ENCODE data around the gene MAGI1.

DNA sequence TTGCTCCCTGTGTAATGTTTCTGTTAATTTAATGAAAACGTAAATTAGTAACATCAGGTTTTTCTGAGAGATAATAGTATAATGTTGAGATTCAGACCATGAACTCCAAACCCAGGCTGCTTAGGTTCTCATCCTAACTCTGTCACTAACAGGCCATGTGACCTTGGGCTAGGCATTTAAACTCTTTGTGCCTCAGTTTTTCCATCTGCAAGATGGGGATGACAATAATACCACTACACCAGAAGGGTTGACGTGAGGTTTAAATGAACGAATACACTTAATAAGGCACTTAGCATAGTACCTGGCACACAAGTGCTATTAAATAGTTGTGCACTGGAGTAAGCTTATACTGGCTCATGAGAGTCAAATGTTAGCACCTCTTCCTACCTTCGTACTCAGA lies 370.8 kb downstream of the MAGI1 start:
- no peak for TF ChIP-seq EP300 (IDR thresholded peaks at IDR 0.05; ENCODE audit: borderline replicate concordance in 1 of 2, low read depth in 1 of 2, low read length in 1 of 2)
- TF ChIP-seq EZH2phosphoT487 (IDR thresholded peaks at IDR 0.05; ENCODE audit: borderline replicate concordance, low read depth) = no peak
- TF ChIP-seq, protein P1, sequence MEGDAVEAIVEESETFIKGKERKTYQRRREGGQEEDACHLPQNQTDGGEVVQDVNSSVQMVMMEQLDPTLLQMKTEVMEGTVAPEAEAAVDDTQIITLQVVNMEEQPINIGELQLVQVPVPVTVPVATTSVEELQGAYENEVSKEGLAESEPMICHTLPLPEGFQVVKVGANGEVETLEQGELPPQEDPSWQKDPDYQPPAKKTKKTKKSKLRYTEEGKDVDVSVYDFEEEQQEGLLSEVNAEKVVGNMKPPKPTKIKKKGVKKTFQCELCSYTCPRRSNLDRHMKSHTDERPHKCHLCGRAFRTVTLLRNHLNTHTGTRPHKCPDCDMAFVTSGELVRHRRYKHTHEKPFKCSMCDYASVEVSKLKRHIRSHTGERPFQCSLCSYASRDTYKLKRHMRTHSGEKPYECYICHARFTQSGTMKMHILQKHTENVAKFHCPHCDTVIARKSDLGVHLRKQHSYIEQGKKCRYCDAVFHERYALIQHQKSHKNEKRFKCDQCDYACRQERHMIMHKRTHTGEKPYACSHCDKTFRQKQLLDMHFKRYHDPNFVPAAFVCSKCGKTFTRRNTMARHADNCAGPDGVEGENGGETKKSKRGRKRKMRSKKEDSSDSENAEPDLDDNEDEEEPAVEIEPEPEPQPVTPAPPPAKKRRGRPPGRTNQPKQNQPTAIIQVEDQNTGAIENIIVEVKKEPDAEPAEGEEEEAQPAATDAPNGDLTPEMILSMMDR (IDR thresholded peaks at IDR 0.05) = no peak
- TF ChIP-seq GABPA (IDR thresholded peaks at IDR 0.05; ENCODE audit: low read depth) = no peak
- no peak for TF ChIP-seq RFX5 (IDR thresholded peaks at IDR 0.05; ENCODE audit: low read length)
- TF ChIP-seq FOXJ3 (CRISPR knock-in tag; IDR thresholded peaks at IDR 0.05) = no peak
- TF ChIP-seq, protein P2, sequence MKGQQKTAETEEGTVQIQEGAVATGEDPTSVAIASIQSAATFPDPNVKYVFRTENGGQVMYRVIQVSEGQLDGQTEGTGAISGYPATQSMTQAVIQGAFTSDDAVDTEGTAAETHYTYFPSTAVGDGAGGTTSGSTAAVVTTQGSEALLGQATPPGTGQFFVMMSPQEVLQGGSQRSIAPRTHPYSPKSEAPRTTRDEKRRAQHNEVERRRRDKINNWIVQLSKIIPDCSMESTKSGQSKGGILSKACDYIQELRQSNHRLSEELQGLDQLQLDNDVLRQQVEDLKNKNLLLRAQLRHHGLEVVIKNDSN (IDR thresholded peaks at IDR 0.05; ENCODE audit: borderline replicate concordance, low read depth) = no peak
- TF ChIP-seq, protein P3, sequence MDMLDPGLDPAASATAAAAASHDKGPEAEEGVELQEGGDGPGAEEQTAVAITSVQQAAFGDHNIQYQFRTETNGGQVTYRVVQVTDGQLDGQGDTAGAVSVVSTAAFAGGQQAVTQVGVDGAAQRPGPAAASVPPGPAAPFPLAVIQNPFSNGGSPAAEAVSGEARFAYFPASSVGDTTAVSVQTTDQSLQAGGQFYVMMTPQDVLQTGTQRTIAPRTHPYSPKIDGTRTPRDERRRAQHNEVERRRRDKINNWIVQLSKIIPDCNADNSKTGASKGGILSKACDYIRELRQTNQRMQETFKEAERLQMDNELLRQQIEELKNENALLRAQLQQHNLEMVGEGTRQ (IDR thresholded peaks at IDR 0.05; ENCODE audit: borderline replicate concordance, low read depth, low read length) = no peak
- TF ChIP-seq JUND (IDR thresholded peaks at IDR 0.05) = no peak
- TF ChIP-seq, protein P4, sequence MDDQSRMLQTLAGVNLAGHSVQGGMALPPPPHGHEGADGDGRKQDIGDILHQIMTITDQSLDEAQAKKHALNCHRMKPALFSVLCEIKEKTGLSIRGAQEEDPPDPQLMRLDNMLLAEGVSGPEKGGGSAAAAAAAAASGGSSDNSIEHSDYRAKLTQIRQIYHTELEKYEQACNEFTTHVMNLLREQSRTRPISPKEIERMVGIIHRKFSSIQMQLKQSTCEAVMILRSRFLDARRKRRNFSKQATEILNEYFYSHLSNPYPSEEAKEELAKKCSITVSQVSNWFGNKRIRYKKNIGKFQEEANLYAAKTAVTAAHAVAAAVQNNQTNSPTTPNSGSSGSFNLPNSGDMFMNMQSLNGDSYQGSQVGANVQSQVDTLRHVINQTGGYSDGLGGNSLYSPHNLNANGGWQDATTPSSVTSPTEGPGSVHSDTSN (IDR thresholded peaks at IDR 0.05) = no peak

Measured in SK-N-SH (cell line).